Measurements from ENCODE around the gene SRPK3.

- TF ChIP-seq CTCF (IDR thresholded peaks at IDR 0.05) (no peak), ZFX (IDR thresholded peaks at IDR 0.05; ENCODE audit: borderline replicate concordance) (no peak)
Observed at GRCh38 chrX:153829549-153829798, 48.6 kb downstream of the SRPK3 start.
